HG03571 (cell line): ENCODE measurements around the gene U2AF1L4.
"Not testable (repeated sequence)": the region's sequence is repeated elsewhere in the genome, so short reads cannot be mapped to it uniquely, and the experiment has no call there.

Source experiments
- ATAC-seq: cut with Tn5 transposase; IDR thresholded peaks from one replicate; pipeline ENCODE4 v1.9.1; 2021; ENCODE audit not compliant: unreplicated experiment

Gene U2AF1L4

GRCh38 chr19:35781650-35782049, 36.4 kb upstream of the U2AF1L4 start:
- no peak for ATAC-seq

DNA sequence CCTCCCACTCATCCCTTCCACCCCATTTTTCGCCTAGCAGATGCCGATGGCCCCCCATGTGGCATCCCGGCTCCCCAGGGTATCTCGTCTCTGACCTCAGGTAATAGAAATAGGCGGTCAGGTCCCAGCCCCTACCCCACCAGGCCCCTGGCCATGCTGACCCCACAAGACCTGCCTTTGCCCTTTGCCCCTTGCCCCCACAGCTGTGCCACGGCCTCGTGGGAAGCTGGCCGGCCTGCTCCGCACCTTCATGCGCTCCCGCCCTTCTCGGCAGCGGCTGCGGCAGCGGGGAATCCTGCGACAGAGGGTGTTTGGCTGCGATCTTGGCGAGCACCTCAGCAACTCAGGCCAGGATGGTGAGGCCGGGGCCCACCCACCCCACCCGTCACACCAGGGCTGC, 35.5 kb upstream of the U2AF1L4 start:
- no peak for ATAC-seq

GRCh38 chr19:35780058-35780457, 34.8 kb upstream of the U2AF1L4 start:
- ATAC-seq = no peak

- ATAC-seq = no peak
Observed at GRCh38 chr19:35779033-35779432, 33.8 kb upstream of the U2AF1L4 start.

- ATAC-seq = no peak
Observed at GRCh38 chr19:35777961-35778360, 32.7 kb upstream of the U2AF1L4 start.

- ATAC-seq = no peak
Observed at GRCh38 chr19:35777086-35777841, 32.0 kb upstream of the U2AF1L4 start.

GRCh38 chr19:35776102-35776788, 31.0 kb upstream of the U2AF1L4 start:
- ATAC-seq = no peak

GRCh38 chr19:35775298-35776101, 30.3 kb upstream of the U2AF1L4 start, which contains the start of gene ARHGAP33:
Gene ARHGAP33, plus strand, starts transcription at chr19:35775564. Its CDS starts 95 bp downstream, at chr19:35775659.
- ATAC-seq = peak; percentile 78

GRCh38 chr19:35775046-35775297, 29.8 kb upstream of the U2AF1L4 start:
- ATAC-seq = no peak

GRCh38 chr19:35774274-35775045, 29.2 kb upstream of the U2AF1L4 start:
- ATAC-seq = no peak

DNA sequence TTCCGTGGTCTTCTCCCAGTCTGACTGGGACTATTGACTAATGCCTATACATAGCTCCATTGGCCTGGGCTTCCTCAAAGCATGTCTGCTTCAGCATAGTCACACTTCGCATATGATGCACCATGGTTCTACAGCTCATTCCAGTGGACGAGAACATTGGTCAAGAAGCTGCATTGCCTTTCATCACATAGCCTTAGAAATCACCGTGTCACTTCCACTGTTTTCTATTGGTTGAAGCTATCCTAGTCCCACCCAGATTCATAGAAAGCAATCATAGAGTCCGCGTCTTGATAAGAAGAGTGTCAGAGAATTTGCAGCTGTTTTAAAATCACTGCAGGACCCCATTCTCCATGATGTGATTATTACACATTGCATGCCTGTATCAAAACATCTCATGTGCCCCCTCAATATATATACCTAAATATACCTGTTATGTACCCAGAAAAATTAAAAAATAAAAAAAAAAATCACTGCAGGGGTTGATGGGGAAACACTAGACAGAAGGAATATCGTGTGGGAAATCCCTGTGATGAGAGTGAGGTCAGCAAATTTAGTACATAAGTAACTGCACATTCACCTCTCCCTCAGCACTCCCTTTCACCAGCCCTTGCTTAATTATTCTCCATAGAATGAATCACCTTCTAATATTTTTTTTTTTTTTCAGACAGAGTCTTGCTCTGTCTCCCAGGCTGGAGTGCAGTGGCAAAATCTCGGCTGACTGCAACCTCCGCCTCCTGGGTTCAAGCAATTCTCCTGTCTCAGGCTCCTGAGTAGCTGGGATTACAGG, 28.0 kb upstream of the U2AF1L4 start:
- no peak for ATAC-seq

- not testable (repeated sequence) for ATAC-seq
Observed at GRCh38 chr19:35772362-35772761, 27.1 kb upstream of the U2AF1L4 start.

GRCh38 chr19:35768082-35768421, 22.8 kb upstream of the U2AF1L4 start:
- ATAC-seq = no peak

- no peak for ATAC-seq
Observed at GRCh38 chr19:35767288-35768081, 22.3 kb upstream of the U2AF1L4 start.

DNA sequence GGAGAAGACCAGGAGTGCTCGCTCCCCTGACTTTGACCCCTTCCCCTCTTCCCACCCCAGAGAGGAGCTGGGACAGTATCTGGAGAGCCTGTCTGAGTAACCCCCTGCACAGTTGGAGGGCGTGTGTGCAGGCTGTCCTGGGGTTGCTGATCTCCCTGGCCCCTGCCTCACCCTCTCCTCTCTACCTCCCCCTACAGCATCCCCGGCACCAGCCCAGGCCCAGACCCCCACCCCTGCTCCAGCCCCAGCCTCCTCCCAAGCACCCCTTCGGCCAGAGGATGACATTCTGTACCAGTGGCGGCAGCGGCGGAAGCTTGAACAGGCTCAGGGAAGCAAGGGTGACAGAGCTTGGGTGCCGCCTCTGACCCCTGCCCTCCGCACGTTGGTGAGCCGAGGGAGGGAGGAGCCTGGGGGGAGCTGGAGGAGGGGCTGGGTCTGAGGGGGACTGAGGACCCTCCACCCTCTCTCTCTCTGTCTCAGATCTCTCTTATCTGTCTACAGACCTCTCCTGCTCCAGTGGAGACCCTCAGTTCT, 21.4 kb upstream of the U2AF1L4 start:
- ATAC-seq = no peak

DNA sequence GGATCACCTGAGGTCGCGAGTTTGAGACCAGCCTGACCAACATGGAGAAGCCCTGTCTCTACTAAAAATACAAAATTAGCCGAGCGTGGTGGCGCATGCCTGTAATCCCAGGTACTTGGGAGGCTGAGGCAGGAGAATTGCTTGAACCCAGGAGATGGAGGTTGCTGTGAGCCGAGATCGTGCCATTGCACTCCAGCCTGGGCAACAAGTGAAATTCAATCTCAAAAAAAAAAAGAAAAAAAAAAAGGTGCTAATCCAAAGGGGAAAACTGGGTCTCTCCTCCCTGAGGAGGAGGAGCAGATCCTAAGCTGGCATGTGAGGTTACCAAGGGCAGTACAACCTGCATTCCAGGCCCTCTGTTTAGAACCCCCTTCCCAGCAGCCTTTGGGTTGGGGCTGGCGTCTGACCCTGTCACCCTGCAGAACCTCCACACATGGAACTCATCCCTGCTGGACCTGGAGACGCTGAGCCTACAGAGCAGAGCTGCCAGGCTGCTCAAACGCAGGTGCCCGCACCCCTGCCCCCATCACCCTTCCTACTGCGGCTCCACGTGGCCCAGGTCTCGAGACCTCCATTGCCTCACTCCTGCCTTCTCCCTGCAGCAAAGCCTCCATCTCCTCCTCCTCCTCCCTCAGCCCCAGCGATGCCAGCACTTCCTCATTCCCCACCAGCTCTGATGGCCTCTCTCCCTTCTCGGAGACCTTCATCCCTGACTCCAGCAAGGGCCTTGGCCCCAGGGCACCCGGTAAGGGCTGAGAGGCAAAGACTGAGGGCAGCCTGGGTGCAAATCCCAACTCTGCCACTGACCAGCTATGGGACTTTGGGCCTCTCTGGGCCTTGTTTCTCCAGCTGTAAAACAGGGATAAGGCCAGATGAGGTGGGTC, 19.5 kb upstream of the U2AF1L4 start:
- ATAC-seq = no peak

DNA sequence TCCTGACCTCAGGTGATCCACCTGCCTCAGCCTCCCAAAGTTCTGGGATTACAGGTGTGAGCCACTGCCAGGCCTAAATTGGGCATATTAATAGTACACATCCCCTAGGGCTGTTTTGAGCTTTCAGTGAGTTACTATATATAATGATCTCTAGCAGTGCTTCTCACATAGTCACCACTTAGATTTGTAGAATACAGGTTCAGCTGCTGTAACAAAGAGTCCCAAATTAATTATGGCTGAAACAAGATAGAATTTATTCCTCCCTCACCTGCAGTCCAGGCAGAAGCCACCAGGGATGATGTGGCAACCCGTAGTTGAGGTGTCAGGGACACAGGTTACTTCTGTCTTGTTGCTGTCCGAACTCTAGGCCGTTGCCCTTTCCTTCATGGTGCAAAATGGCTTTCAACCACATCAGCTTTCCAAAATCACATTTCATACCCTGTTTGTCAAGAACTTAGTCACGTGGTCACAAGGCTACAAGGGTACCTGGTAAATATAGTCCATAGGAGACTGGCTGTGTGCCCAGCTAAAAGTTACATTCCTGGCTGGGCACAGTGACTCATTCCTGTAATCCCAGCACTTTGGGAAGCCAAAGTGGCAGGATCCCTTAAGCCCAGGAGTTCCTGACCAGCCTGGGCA, 15.6 kb upstream of the U2AF1L4 start:
- ATAC-seq = no peak

GRCh38 chr19:35759697-35760096, 14.5 kb upstream of the U2AF1L4 start:
- no peak for ATAC-seq
